Immature natural killer cell (primary cell): ENCODE measurements around the gene TFIP11. TPM values are rescaled to one million over a fixed set of nuclear protein-coding genes. Genes with fewer than 3 reads are reported as not detected.
A peak's percentile ranks its signal among the peaks of the same experiment; 100 is the strongest.

ENCODE experiments used
- DNase-seq, 3 donors: peaks; one replicate each; pipeline ENCODE4 v3.0.0; 2022; ENCODE audit warnings: mixed read lengths in 1 of 3
- H3K27ac Mint-ChIP-seq, 6 donors: one replicate each; pipeline ENCODE4 v1.8.0; 2020; ENCODE audit warnings: mixed read lengths in 6 of 6, mild to moderate bottlenecking in 5 of 6, inconsistent platforms in 4 of 6, moderate library complexity in 3 of 6
- H3K27me3 Mint-ChIP-seq, 3 donors: one replicate each; pipeline ENCODE4 v1.8.0; 2020 to 2021; ENCODE audit warnings: low read depth in 3 of 3, mild to moderate bottlenecking in 3 of 3, mixed read lengths in 3 of 3, moderate library complexity in 3 of 3, inconsistent platforms in 1 of 3
- H3K36me3 Mint-ChIP-seq, 3 donors: one replicate each; pipeline ENCODE4 v1.8.0; 2020; ENCODE audit warnings: mixed read lengths in 3 of 3, inconsistent platforms in 2 of 3, mild to moderate bottlenecking in 2 of 3
- H3K4me1 Mint-ChIP-seq, 2 donors: one replicate each; pipeline ENCODE4 v1.8.0; 2020; ENCODE audit warnings: inconsistent platforms in 2 of 2, mild to moderate bottlenecking in 2 of 2, mixed read lengths in 2 of 2, moderate library complexity in 1 of 2
- H3K4me3 Mint-ChIP-seq, 5 donors: one replicate each; pipeline ENCODE4 v1.8.0; 2020; ENCODE audit warnings: mild to moderate bottlenecking in 5 of 5, mixed read lengths in 5 of 5, inconsistent platforms in 3 of 5, moderate library complexity in 3 of 5
- H3K9me3 Mint-ChIP-seq, 6 donors: one replicate each; pipeline ENCODE4 v1.8.0; 2020; ENCODE audit warnings: mild to moderate bottlenecking in 6 of 6, mixed read lengths in 6 of 6, inconsistent platforms in 4 of 6, moderate library complexity in 3 of 6
- polyA plus RNA-seq, 3 donors: library from polyadenylated mRNA; unstranded; fragments of 300-500 nt; fragmentation: Illumina TruSeq; gene quantifications; one replicate each; pipeline ENCODE4 v1.2.3, GENCODE V29; 2021

The TFIP11 gene
- polyA plus RNA-seq, 3 donors from 2014 or later = 16.3 to 59.9 (median 18.0) TPM

GRCh38 chr22:26548984-26549383 lies 36.7 kb upstream of the TFIP11 start:
- Mint-ChIP-seq H3K36me3 (peaks cover 8 to 24% (median 10%) of the 10 kb centered on the region in 3 donors), H3K27ac (peak overlapping the region; percentile 21 to 58 (median 34)), H3K27me3 (peaks cover 2 to 3% (median 3%) of the 10 kb centered on the region in 3 donors), H3K9me3 (no peaks in the 10 kb centered on the region), H3K4me1 (peaks cover 84 to 97% of the 10 kb centered on the region in 2 donors), H3K4me3 (no peak overlapping the region)
- DNase-seq = no peak

GRCh38 chr22:26548303-26548702 lies 36.0 kb upstream of the TFIP11 start:
- H3K4me3 Mint-ChIP-seq = peak overlapping the region in 1 of 5 donors; percentile 41
- H3K27ac Mint-ChIP-seq = peak overlapping the region; percentile 46 to 88 (median 82)
- peaks cover 84 to 97% of the 10 kb centered on the region in 2 donors for H3K4me1 Mint-ChIP-seq
- DNase-seq = no peak
- H3K9me3 Mint-ChIP-seq = no peaks in the 10 kb centered on the region
- peaks cover 2 to 3% (median 3%) of the 10 kb centered on the region in 3 donors for H3K27me3 Mint-ChIP-seq
- peaks cover 8 to 21% (median 10%) of the 10 kb centered on the region in 3 donors for H3K36me3 Mint-ChIP-seq

GRCh38 chr22:26547837-26548236 lies 35.6 kb upstream of the TFIP11 start:
- peak overlapping the region; percentile 71 to 80 (median 74) for H3K4me3 Mint-ChIP-seq
- peak overlapping the region; percentile 74 to 92 (median 88) for H3K27ac Mint-ChIP-seq
- H3K9me3 Mint-ChIP-seq = no peaks in the 10 kb centered on the region
- peaks cover 84 to 97% of the 10 kb centered on the region in 2 donors for H3K4me1 Mint-ChIP-seq
- peaks cover 8 to 21% (median 10%) of the 10 kb centered on the region in 3 donors for H3K36me3 Mint-ChIP-seq
- DNase-seq = no peak
- H3K27me3 Mint-ChIP-seq = peaks cover 2 to 3% (median 3%) of the 10 kb centered on the region in 3 donors

- H3K27me3 Mint-ChIP-seq = peaks cover 2 to 3% (median 3%) of the 10 kb centered on the region in 3 donors
- H3K4me1 Mint-ChIP-seq = peaks cover 84 to 97% of the 10 kb centered on the region in 2 donors
- peak; percentile 50 to 59 (median 59) for DNase-seq
- no peaks in the 10 kb centered on the region for H3K9me3 Mint-ChIP-seq
- peak overlapping the region; percentile 71 to 80 (median 74) for H3K4me3 Mint-ChIP-seq
- peak overlapping the region; percentile 74 to 92 (median 88) for H3K27ac Mint-ChIP-seq
- peaks cover 8 to 25% (median 12%) of the 10 kb centered on the region in 3 donors for H3K36me3 Mint-ChIP-seq
Measured at GRCh38 chr22:26547426-26547825, 35.2 kb upstream of the TFIP11 start.

- peaks cover 79 to 89% of the 10 kb centered on the region in 2 donors for H3K4me1 Mint-ChIP-seq
Measured at GRCh38 chr22:26546282-26546681, 34.0 kb upstream of the TFIP11 start.

GRCh38 chr22:26545827-26546226 lies 33.6 kb upstream of the TFIP11 start:
- H3K4me1 Mint-ChIP-seq = peaks cover 75 to 85% of the 10 kb centered on the region in 2 donors
- H3K27me3 Mint-ChIP-seq = peaks cover 2 to 3% (median 3%) of the 10 kb centered on the region in 3 donors
- no peak for DNase-seq
- H3K36me3 Mint-ChIP-seq = peaks cover 8 to 26% (median 14%) of the 10 kb centered on the region in 3 donors
- no peaks in the 10 kb centered on the region for H3K9me3 Mint-ChIP-seq
- H3K27ac Mint-ChIP-seq = peak overlapping the region; percentile 74 to 97 (median 94)
- peak overlapping the region; percentile 30 to 80 (median 42) for H3K4me3 Mint-ChIP-seq

More at GRCh38 chr22:26546282-26546681, 34.0 kb upstream of the TFIP11 start:
- peak overlapping the region; percentile 74 to 92 (median 88) for H3K27ac Mint-ChIP-seq
- no peak for DNase-seq
- H3K9me3 Mint-ChIP-seq = no peaks in the 10 kb centered on the region
- H3K36me3 Mint-ChIP-seq = peaks cover 8 to 26% (median 14%) of the 10 kb centered on the region in 3 donors
- peak overlapping the region; percentile 62 to 80 (median 74) for H3K4me3 Mint-ChIP-seq
- peaks cover 2 to 3% (median 3%) of the 10 kb centered on the region in 3 donors for H3K27me3 Mint-ChIP-seq

GRCh38 chr22:26545385-26545784 lies 33.1 kb upstream of the TFIP11 start:
- H3K27ac Mint-ChIP-seq = peak overlapping the region; percentile 74 to 97 (median 94)
- DNase-seq = no peak
- peak overlapping the region in 3 of 5 donors; percentile 6 to 35 (median 30) for H3K4me3 Mint-ChIP-seq
- H3K4me1 Mint-ChIP-seq = peaks cover 71 to 85% of the 10 kb centered on the region in 2 donors
- H3K36me3 Mint-ChIP-seq = peaks cover 10 to 26% (median 14%) of the 10 kb centered on the region in 3 donors
- H3K9me3 Mint-ChIP-seq = no peaks in the 10 kb centered on the region
- H3K27me3 Mint-ChIP-seq = peaks cover 2 to 3% (median 3%) of the 10 kb centered on the region in 3 donors

GRCh38 chr22:26544489-26544888 lies 32.2 kb upstream of the TFIP11 start:
- Mint-ChIP-seq H3K27me3 (peaks cover 0 to 3% (median 3%) of the 10 kb centered on the region in 3 donors), H3K4me3 (peak overlapping the region in 4 of 5 donors; percentile 18 to 68 (median 38)), H3K27ac (peak overlapping the region; percentile 88 to 97 (median 96)), H3K4me1 (peaks cover 68 to 80% of the 10 kb centered on the region in 2 donors), H3K9me3 (no peaks in the 10 kb centered on the region), H3K36me3 (peaks cover 13 to 23% (median 16%) of the 10 kb centered on the region in 3 donors)
- DNase-seq = no peak

- H3K36me3 Mint-ChIP-seq = peaks cover 22 to 35% (median 24%) of the 10 kb centered on the region in 3 donors
- H3K27me3 Mint-ChIP-seq = peaks cover 0 to 6% (median 3%) of the 10 kb centered on the region in 3 donors
- peaks cover 68 to 75% of the 10 kb centered on the region in 2 donors for H3K4me1 Mint-ChIP-seq
- peak overlapping the region; percentile 88 to 97 (median 96) for H3K27ac Mint-ChIP-seq
- DNase-seq = peak; percentile 65 to 70 (median 69)
- H3K9me3 Mint-ChIP-seq = no peaks in the 10 kb centered on the region
- H3K4me3 Mint-ChIP-seq = peak overlapping the region; percentile 62 to 84 (median 73)
Measured at GRCh38 chr22:26542831-26543230, 30.6 kb upstream of the TFIP11 start.

- DNase-seq = no peak
- Mint-ChIP-seq H3K36me3 (peaks cover 19 to 35% (median 21%) of the 10 kb centered on the region in 3 donors), H3K27ac (peak overlapping the region in 5 of 6 donors; percentile 42 to 96 (median 68)), H3K4me1 (peaks cover 56 to 68% of the 10 kb centered on the region in 2 donors), H3K9me3 (no peaks in the 10 kb centered on the region), H3K27me3 (peaks cover 0 to 4% (median 3%) of the 10 kb centered on the region in 3 donors), H3K4me3 (no peak overlapping the region)
Measured at GRCh38 chr22:26541167-26541819, 29.0 kb upstream of the TFIP11 start.

GRCh38 chr22:26540119-26540518 lies 27.8 kb upstream of the TFIP11 start:
- H3K9me3 Mint-ChIP-seq = no peaks in the 10 kb centered on the region
- peak overlapping the region; percentile 30 to 78 (median 56) for H3K27ac Mint-ChIP-seq
- peak overlapping the region in 1 of 5 donors; percentile 18 for H3K4me3 Mint-ChIP-seq
- no peak for DNase-seq
- peaks cover 22 to 41% (median 24%) of the 10 kb centered on the region in 3 donors for H3K36me3 Mint-ChIP-seq
- H3K4me1 Mint-ChIP-seq = peaks cover 55 to 68% of the 10 kb centered on the region in 2 donors
- peaks cover 0 to 4% (median 3%) of the 10 kb centered on the region in 3 donors for H3K27me3 Mint-ChIP-seq

GRCh38 chr22:26536762-26537134 lies 24.5 kb upstream of the TFIP11 start:
- Mint-ChIP-seq H3K4me3 (no peak overlapping the region), H3K9me3 (no peaks in the 10 kb centered on the region), H3K27ac (peak overlapping the region in 5 of 6 donors; percentile 35 to 72 (median 45)), H3K27me3 (peaks cover 0 to 4% (median 4%) of the 10 kb centered on the region in 3 donors), H3K4me1 (peaks cover 34 to 61% of the 10 kb centered on the region in 2 donors), H3K36me3 (peaks cover 26 to 45% (median 27%) of the 10 kb centered on the region in 3 donors)
- DNase-seq = no peak

- peaks cover 0 to 4% (median 4%) of the 10 kb centered on the region in 3 donors for H3K27me3 Mint-ChIP-seq
- H3K4me3 Mint-ChIP-seq = no peak overlapping the region
- H3K9me3 Mint-ChIP-seq = no peaks in the 10 kb centered on the region
- DNase-seq = no peak
- peaks cover 33 to 63% of the 10 kb centered on the region in 2 donors for H3K4me1 Mint-ChIP-seq
- H3K36me3 Mint-ChIP-seq = peaks cover 30 to 51% (median 31%) of the 10 kb centered on the region in 3 donors
- peak overlapping the region; percentile 35 to 83 (median 74) for H3K27ac Mint-ChIP-seq
Measured at GRCh38 chr22:26536056-26536761, 23.9 kb upstream of the TFIP11 start.
